HG03469 (cell line): ENCODE results near the gene GARNL3.

ENCODE experiments used
- ATAC-seq: cut with Tn5 transposase; IDR thresholded peaks from one replicate; pipeline ENCODE4 v1.9.1; 2021; ENCODE audit warnings: mild to moderate bottlenecking, moderate library complexity, moderate number of reproducible peaks; ENCODE audit not compliant: unreplicated experiment

The GARNL3 gene

GRCh38 chr9:127346584-127346983, 82.0 kb downstream of the GARNL3 start:
- no peak for ATAC-seq

- ATAC-seq, result no peak
Measured at GRCh38 chr9:127347831-127348776, 83.5 kb downstream of the GARNL3 start.

GRCh38 chr9:127349483-127350113, 85.0 kb downstream of the GARNL3 start:
- no peak for ATAC-seq

- ATAC-seq, result no peak
Measured at GRCh38 chr9:127351182-127352166, 86.9 kb downstream of the GARNL3 start.

GRCh38 chr9:127353882-127354281, 89.3 kb downstream of the GARNL3 start:
- ATAC-seq, result no peak

GRCh38 chr9:127356906-127357305, 92.3 kb downstream of the GARNL3 start:
- no peak for ATAC-seq

GRCh38 chr9:127358023-127358535, 93.5 kb downstream of the GARNL3 start:
- ATAC-seq, result no peak

GRCh38 chr9:127358770-127359169, 94.2 kb downstream of the GARNL3 start:
- no peak for ATAC-seq

GRCh38 chr9:127360250-127360649, 95.7 kb downstream of the GARNL3 start:
- ATAC-seq, result no peak

- ATAC-seq, result no peak
Measured at GRCh38 chr9:127360829-127361228, 96.3 kb downstream of the GARNL3 start.

- ATAC-seq, result no peak
Measured at GRCh38 chr9:127361561-127361960, 97.0 kb downstream of the GARNL3 start.

- ATAC-seq, result no peak
Measured at GRCh38 chr9:127362829-127363228, 98.3 kb downstream of the GARNL3 start.

- ATAC-seq, result no peak
Measured at GRCh38 chr9:127365461-127365860, 100.9 kb downstream of the GARNL3 start.

GRCh38 chr9:127366594-127366993, 102.0 kb downstream of the GARNL3 start:
- no peak for ATAC-seq

GRCh38 chr9:127368852-127369402, 104.4 kb downstream of the GARNL3 start:
- ATAC-seq, result no peak

- no peak for ATAC-seq
Measured at GRCh38 chr9:127369428-127369827, 104.9 kb downstream of the GARNL3 start.

GRCh38 chr9:127370147-127370579, 105.6 kb downstream of the GARNL3 start:
- no peak for ATAC-seq

GRCh38 chr9:127370672-127371648, 106.4 kb downstream of the GARNL3 start:
- ATAC-seq, result no peak

GRCh38 chr9:127380479-127380878, 115.9 kb downstream of the GARNL3 start:
- no peak for ATAC-seq
